HEK293T (cell line): ENCODE measurements around the gene PAFAH1B1.

Experiments
- CTCF ChIA-PET: fragments of 350-600 bp; formaldehyde crosslinking; extraction: SDS; loops from one replicate; lab custom pipeline; 2021; ENCODE audit warnings: antibody characterized with exemption, inconsistent platforms; lab: Yijun Ruan, JAX
- POLR2A ChIA-PET: fragments of 350-600 bp; formaldehyde crosslinking; extraction: SDS; loops from one replicate; lab custom pipeline; 2020; ENCODE audit warnings: antibody characterized with exemption, inconsistent platforms; lab: Yijun Ruan, JAX
- DNase-seq: peaks from one replicate; pipeline ENCODE4 v3.0.0; 2012; ENCODE audit warnings: mixed read lengths; ENCODE audit errors: extremely low spot score
- ARNT ChIP-seq: fragments of 450-650 bp; IDR thresholded peaks from 2 replicates; pipeline ENCODE4 v1.6.1; 2017; ENCODE audit warnings: mild to moderate bottlenecking
- BHLHE40 ChIP-seq: fragments of 450-650 bp; IDR thresholded peaks from 2 replicates; pipeline ENCODE4 v1.6.1; 2016; ENCODE audit warnings: mild to moderate bottlenecking, moderate library complexity, borderline replicate concordance
- CTBP1 ChIP-seq: fragments of 450-650 bp; IDR thresholded peaks from 2 replicates; pipeline ENCODE4 v1.6.1; 2016; ENCODE audit warnings: borderline replicate concordance
- ELF4 ChIP-seq: fragments of 450-650 bp; IDR thresholded peaks from 2 replicates; pipeline ENCODE4 v1.6.1; 2017; ENCODE audit warnings: antibody characterized with exemption
- FOXA1 ChIP-seq: fragments of 450-650 bp; IDR thresholded peaks from 2 replicates; pipeline ENCODE4 v1.6.1; 2016; ENCODE audit warnings: mild to moderate bottlenecking
- FOXK2 ChIP-seq: fragments of 450-650 bp; IDR thresholded peaks from 2 replicates; pipeline ENCODE4 v1.6.1; 2016; ENCODE audit warnings: mild to moderate bottlenecking
- FOXM1 ChIP-seq: fragments of 450-650 bp; IDR thresholded peaks from 2 replicates; pipeline ENCODE4 v1.6.1; 2017; ENCODE audit warnings: mild to moderate bottlenecking, borderline replicate concordance
- HDGF ChIP-seq: fragments of 450-650 bp; IDR thresholded peaks from 2 replicates; pipeline ENCODE4 v1.6.1; 2017; ENCODE audit warnings: antibody characterized with exemption, borderline replicate concordance
- L3MBTL2 ChIP-seq: fragments of 450-650 bp; conservative IDR thresholded peaks from 2 replicates; pipeline ENCODE4 v1.6.1; 2016; ENCODE audit warnings: mild to moderate bottlenecking
- LEF1 ChIP-seq: fragments of 450-650 bp; IDR thresholded peaks from 2 replicates; pipeline ENCODE4 v1.6.1; 2017; ENCODE audit warnings: mild to moderate bottlenecking, borderline replicate concordance
- NFRKB ChIP-seq: fragments of 450-650 bp; IDR thresholded peaks from 2 replicates; pipeline ENCODE4 v1.6.1; 2016; ENCODE audit warnings: mild to moderate bottlenecking, moderate library complexity
- SP1 ChIP-seq: fragments of 450-650 bp; IDR thresholded peaks from 2 replicates; pipeline ENCODE4 v1.6.1; 2017
- SUZ12 ChIP-seq: fragments of 450-650 bp; IDR thresholded peaks from 2 replicates; pipeline ENCODE4 v1.6.1; 2016; ENCODE audit warnings: mild to moderate bottlenecking
- TARDBP ChIP-seq: fragments of 450-650 bp; IDR thresholded peaks from 2 replicates; pipeline ENCODE4 v1.6.1; 2016
- ZNF384 ChIP-seq: fragments of 450-650 bp; IDR thresholded peaks from 2 replicates; pipeline ENCODE4 v1.6.1; 2016
- TF ChIP-seq, protein P1 (sequence below): fragments of 450-650 bp; IDR thresholded peaks from 2 replicates; pipeline ENCODE4 v1.6.1; 2016

The PAFAH1B1 gene

DNA sequence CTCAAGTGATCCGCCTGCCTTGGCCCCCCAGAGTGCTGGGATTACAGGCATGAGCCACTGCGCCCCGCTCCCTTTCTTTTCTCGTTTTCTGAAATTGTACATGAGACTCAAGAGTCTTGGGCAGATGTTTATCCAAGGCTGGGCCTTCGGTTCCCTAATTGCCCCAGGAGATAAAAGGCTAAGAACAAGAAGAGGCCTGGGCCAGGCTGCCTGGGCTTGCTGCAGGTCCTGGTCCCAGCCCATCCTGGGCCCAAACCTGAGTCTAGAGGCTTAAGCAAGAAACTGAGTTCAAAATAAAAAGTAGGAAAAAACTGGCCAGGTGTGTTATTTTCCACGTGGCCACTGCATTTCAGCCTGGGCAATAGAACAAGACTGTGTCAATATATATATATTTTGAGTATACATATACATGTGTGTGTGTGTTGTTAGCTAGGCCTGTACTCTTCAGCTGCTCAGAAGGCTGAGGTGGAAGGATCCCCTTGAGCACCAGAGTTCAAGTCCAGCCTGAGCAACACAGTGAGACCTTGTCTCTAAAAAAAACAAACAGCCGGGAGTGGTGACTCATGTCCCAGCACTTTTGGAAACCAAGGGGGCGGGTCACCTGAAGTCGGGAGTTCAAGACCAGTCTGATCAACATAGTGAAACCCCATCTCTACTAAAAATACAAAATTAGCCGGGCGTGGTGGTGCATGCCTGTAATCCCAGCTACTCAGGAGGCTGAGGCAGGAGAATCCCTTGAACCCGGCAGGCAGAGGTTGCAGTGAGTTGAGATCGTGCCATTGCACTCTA lies 124.9 kb downstream of the PAFAH1B1 start:
- TF ChIP-seq FOXK2 (no peak), BHLHE40 (no peak), HDGF (no peak), SUZ12 (no peak), ARNT (no peak), ZNF384 (no peak), NFRKB (no peak), ELF4 (no peak), CTBP1 (no peak), TARDBP (no peak), L3MBTL2 (no peak), FOXM1 (no peak), FOXA1 (no peak), LEF1 (no peak), SP1 (no peak)
- TF ChIP-seq, protein P1, sequence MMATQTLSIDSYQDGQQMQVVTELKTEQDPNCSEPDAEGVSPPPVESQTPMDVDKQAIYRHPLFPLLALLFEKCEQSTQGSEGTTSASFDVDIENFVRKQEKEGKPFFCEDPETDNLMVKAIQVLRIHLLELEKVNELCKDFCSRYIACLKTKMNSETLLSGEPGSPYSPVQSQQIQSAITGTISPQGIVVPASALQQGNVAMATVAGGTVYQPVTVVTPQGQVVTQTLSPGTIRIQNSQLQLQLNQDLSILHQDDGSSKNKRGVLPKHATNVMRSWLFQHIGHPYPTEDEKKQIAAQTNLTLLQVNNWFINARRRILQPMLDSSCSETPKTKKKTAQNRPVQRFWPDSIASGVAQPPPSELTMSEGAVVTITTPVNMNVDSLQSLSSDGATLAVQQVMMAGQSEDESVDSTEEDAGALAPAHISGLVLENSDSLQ: no peak
- DNase-seq: no peak
- ChIA-PET POLR2A (no interaction called here), CTCF (interaction anchor here (0.5 kb wide), 1 partner anchor 95 kb away, joined by 3 read pairs; no protein-coding TSS in a partner anchor)

DNA sequence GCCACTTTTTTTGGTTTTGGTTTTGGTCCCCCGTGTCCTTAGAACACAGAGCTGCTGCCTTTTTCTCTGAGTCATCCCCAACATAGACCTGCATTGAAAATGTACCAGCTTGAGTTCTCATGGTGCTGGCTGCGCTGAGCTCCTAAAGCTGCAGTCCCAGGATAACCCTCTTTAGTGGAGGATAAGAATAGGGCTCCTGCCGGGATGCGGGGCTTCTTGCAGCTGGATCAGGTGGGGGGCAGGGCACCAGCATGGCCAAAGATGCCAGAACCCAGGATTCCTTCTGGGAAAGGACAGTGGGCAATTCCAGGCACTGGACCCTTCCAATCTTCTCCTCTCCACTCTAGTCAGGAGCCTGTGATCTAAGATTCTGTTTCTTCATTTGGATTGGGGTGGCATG lies 126.4 kb downstream of the PAFAH1B1 start:
- no peak for DNase-seq
- CTCF ChIA-PET: no interaction called here
- POLR2A ChIA-PET: no interaction called here
- TF ChIP-seq LEF1: no peak
- TF ChIP-seq, protein P1: no peak
- TF ChIP-seq NFRKB: no peak
- TF ChIP-seq HDGF: no peak
- TF ChIP-seq FOXA1: no peak
- no peak for TF ChIP-seq TARDBP
- no peak for TF ChIP-seq SP1
- TF ChIP-seq ELF4: no peak
- TF ChIP-seq ZNF384: no peak
- TF ChIP-seq SUZ12: no peak
- no peak for TF ChIP-seq FOXK2
- no peak for TF ChIP-seq FOXM1
- no peak for TF ChIP-seq ARNT
- no peak for TF ChIP-seq L3MBTL2
- TF ChIP-seq CTBP1: no peak
- TF ChIP-seq BHLHE40: no peak

DNA sequence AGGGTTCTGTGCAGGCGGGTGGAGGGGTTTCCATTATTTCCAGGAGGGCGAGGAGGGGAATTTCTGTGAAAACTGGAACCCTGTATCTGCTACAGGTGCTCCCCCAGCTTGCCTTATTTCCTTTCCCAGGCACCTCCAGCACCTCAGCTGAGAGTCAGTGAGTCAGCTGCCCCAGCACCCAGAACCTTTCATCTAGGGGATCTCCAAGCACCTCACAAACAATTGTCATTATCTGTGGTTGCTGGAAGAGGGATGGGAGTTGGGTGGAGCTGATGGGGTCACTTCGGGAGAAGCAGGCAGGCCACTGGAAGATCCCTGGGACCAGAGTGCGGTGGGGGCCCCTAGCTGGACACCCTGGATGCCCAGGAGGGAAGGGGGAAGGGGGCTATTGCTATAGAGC lies 128.1 kb downstream of the PAFAH1B1 start:
- no peak for DNase-seq

DNA sequence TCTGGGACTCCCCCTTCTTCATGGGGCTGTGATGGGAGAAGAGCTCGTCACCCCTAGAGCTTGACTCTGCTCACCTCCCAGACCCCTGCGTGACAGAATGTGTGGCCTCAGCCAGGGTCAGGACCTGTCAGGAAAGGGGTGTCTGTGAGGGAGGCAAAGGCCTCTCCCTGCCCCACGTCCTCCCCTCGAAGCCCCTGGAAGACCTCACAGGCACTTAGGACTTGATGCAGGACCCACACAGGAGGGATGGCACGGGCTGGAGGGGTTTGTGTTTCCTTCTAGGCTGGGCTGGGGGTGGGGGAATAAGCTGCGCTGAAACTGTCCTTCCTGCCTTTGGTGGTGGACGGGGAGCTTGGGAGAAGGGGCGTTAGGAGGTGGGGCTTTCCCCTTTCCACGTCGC lies 129.2 kb downstream of the PAFAH1B1 start:
- ChIA-PET CTCF (no interaction called here), POLR2A (no interaction called here)
- DNase-seq: no peak
- TF ChIP-seq HDGF: no peak
- TF ChIP-seq SUZ12: no peak
- no peak for TF ChIP-seq TARDBP
- no peak for TF ChIP-seq BHLHE40

More for the DNA sequence above, 128.1 kb downstream of the PAFAH1B1 start:
- CTCF ChIA-PET: no interaction called here
- POLR2A ChIA-PET: no interaction called here
- TF ChIP-seq ARNT (no peak), TARDBP (no peak), CTBP1 (no peak), NFRKB (no peak), SP1 (no peak), LEF1 (no peak), BHLHE40 (no peak), SUZ12 (no peak), FOXK2 (no peak), ZNF384 (no peak), L3MBTL2 (no peak), FOXA1 (no peak), FOXM1 (no peak), HDGF (no peak)
- TF ChIP-seq, protein P1: no peak

DNA sequence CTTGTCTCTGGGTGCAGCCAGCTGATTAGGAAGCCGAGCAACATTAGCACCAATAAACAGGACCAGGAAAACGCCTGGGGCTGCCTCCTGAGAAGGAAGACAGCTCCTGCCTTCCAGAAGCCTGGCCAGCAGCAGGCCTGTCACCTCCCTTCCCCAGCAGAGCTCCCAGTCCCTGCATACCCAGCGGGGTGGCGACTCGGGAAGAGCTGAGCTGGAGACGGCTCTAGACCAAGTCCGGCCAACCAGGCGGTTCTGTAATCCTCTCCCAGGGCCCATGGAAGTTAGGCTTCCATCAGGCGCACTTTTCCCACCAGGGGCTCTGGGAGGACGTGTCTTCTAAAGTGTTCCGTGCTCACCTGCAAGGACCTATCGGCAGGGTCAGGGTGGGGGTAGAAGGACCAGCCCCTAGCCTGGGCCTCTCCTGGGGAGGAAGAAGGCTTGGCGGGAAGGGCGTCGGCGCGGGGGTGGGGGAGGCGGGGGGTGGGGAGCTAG lies 130.1 kb downstream of the PAFAH1B1 start:
- no peak for DNase-seq
- CTCF ChIA-PET: no interaction called here
- TF ChIP-seq BHLHE40: no peak
- POLR2A ChIA-PET: no interaction called here
